Kidney glomerular epithelial cell (primary cell): ENCODE measurements around the gene TRIM51G.
"Not testable (repeated sequence)": the region's sequence is repeated elsewhere in the genome, so short reads cannot be mapped to it uniquely, and the experiment has no call there.

Experiments
- DNase-seq: peaks from one replicate; lab custom pipeline; 2025; lab: John Stamatoyannopoulos, UW

TRIM51G gene

GRCh38 chr11:48983785-48984184, at the start of gene TRIM51G:
TSS of gene TRIM51G (minus strand) at chr11:48983885. CDS start at chr11:48981695, 2,190 bp downstream.
- not testable (repeated sequence) for DNase-seq

GRCh38 chr11:49028523-49028922, 44.8 kb upstream of the TRIM51G start, which contains the start of gene TRIM49B:
TSS of gene TRIM49B (plus strand) at chr11:49028823. CDS start at chr11:49031600, 2,777 bp downstream.
- not testable (repeated sequence) for DNase-seq

- DNase-seq = not testable (repeated sequence)
Observed at GRCh38 chr11:48968592-48968991, 15.1 kb downstream of the TRIM51G start.

- DNase-seq = not testable (repeated sequence)
Observed at GRCh38 chr11:48955315-48956049, 28.2 kb downstream of the TRIM51G start.

GRCh38 chr11:48945796-48946195, 37.9 kb downstream of the TRIM51G start:
- not testable (repeated sequence) for DNase-seq
